ENCODE measurements around the gene CNTNAP2. TPM values are rescaled to one million over a fixed set of nuclear protein-coding genes. Genes with fewer than 3 reads are reported as not detected.

The CNTNAP2 gene
- total RNA-seq, 1 experiment from 2014 or later, result 60.0 TPM

GRCh38 chr7:146874722-146875121 lies 758.1 kb downstream of the CNTNAP2 start:
- H3K36me3 ChIP-seq (ENCODE audit: insufficient read depth, low read length, poor library complexity, severe bottlenecking), result no peaks in the 10 kb centered on the region
- ChIA-PET POLR2A (ENCODE audit: low non-redundant PET) (no interaction called here), CTCF (no interaction called here)
- H3K9me3 ChIP-seq (ENCODE audit: low read depth, low read length, poor library complexity, severe bottlenecking), result no peaks in the 10 kb centered on the region
- no peaks in the 10 kb centered on the region for H3K27me3 ChIP-seq (replicated peaks; ENCODE audit: insufficient read depth, low read depth, low read length, poor library complexity)
- H3K4me3 ChIP-seq (ENCODE audit: low read depth, low read length, poor library complexity, severe bottlenecking), result no peak overlapping the region
- no peak overlapping the region for H3K27ac ChIP-seq (ENCODE audit: low read depth, low read length, poor library complexity, severe bottlenecking)
- BruUV-seq (replicated peaks), result no TSS peak
- TF ChIP-seq EZH2 (IDR thresholded peaks at IDR 0.05; ENCODE audit: borderline replicate concordance, low read depth, low read length, poor library complexity, severe bottlenecking) (no peak), CTCF (conservative IDR thresholded peaks at IDR 0.05; ENCODE audit: low read depth, low read length) (no peak)
- no peak for DNase-seq (ENCODE audit: low spot score)
- no peaks in the 10 kb centered on the region for H3K4me1 ChIP-seq (ENCODE audit: insufficient read depth, low read length, poor library complexity, severe bottlenecking)
- intact Hi-C loops (cut with micrococcal nuclease; ENCODE audit: unreplicated experiment), result no loop called here

GRCh38 chr7:146875237-146875785 lies 758.7 kb downstream of the CNTNAP2 start:
- H3K36me3 ChIP-seq (ENCODE audit: insufficient read depth, low read length, poor library complexity, severe bottlenecking), result no peaks in the 10 kb centered on the region
- no TSS peak for BruUV-seq (replicated peaks)

GRCh38 chr7:146875981-146876380 lies 759.4 kb downstream of the CNTNAP2 start:
- BruUV-seq (replicated peaks), result no TSS peak
- Histone ChIP-seq H3K27ac (ENCODE audit: low read depth, low read length, poor library complexity, severe bottlenecking) (no peak overlapping the region), H3K9me3 (ENCODE audit: low read depth, low read length, poor library complexity, severe bottlenecking) (no peaks in the 10 kb centered on the region), H3K4me1 (ENCODE audit: insufficient read depth, low read length, poor library complexity, severe bottlenecking) (no peaks in the 10 kb centered on the region), H3K36me3 (ENCODE audit: insufficient read depth, low read length, poor library complexity, severe bottlenecking) (no peaks in the 10 kb centered on the region), H3K4me3 (ENCODE audit: low read depth, low read length, poor library complexity, severe bottlenecking) (no peak overlapping the region), H3K27me3 (replicated peaks; ENCODE audit: insufficient read depth, low read depth, low read length, poor library complexity) (no peaks in the 10 kb centered on the region)
- no peak for TF ChIP-seq CTCF (conservative IDR thresholded peaks at IDR 0.05; ENCODE audit: low read depth, low read length)
- no peak for TF ChIP-seq EZH2 (IDR thresholded peaks at IDR 0.05; ENCODE audit: borderline replicate concordance, low read depth, low read length, poor library complexity, severe bottlenecking)
- POLR2A ChIA-PET (ENCODE audit: low non-redundant PET), result no interaction called here
- CTCF ChIA-PET, result no interaction called here
- intact Hi-C loops (cut with micrococcal nuclease; ENCODE audit: unreplicated experiment), result no loop called here
- DNase-seq (ENCODE audit: low spot score), result no peak

More at GRCh38 chr7:146875237-146875785, 758.7 kb downstream of the CNTNAP2 start:
- no peaks in the 10 kb centered on the region for H3K27me3 ChIP-seq (replicated peaks; ENCODE audit: insufficient read depth, low read depth, low read length, poor library complexity)
- no peaks in the 10 kb centered on the region for H3K9me3 ChIP-seq (ENCODE audit: low read depth, low read length, poor library complexity, severe bottlenecking)
- TF ChIP-seq CTCF (conservative IDR thresholded peaks at IDR 0.05; ENCODE audit: low read depth, low read length), result no peak
- no peak for TF ChIP-seq EZH2 (IDR thresholded peaks at IDR 0.05; ENCODE audit: borderline replicate concordance, low read depth, low read length, poor library complexity, severe bottlenecking)
- no peak for DNase-seq (ENCODE audit: low spot score)
- H3K27ac ChIP-seq (ENCODE audit: low read depth, low read length, poor library complexity, severe bottlenecking), result no peak overlapping the region
- ChIA-PET CTCF (no interaction called here), POLR2A (ENCODE audit: low non-redundant PET) (no interaction called here)
- intact Hi-C loops (cut with micrococcal nuclease; ENCODE audit: unreplicated experiment), result no loop called here
- H3K4me1 ChIP-seq (ENCODE audit: insufficient read depth, low read length, poor library complexity, severe bottlenecking), result no peaks in the 10 kb centered on the region
- no peak overlapping the region for H3K4me3 ChIP-seq (ENCODE audit: low read depth, low read length, poor library complexity, severe bottlenecking)
